Activated T-cell treated with anti-CD3 and anti-CD28 coated beads for 1 hour (primary cell): Measurements from ENCODE around the gene THSD7A.

Experiments used
- DNase-seq: peaks from one replicate; pipeline ENCODE4 v3.0.0-alpha.2; 2020; ENCODE audit warnings: low read depth

The THSD7A gene

GRCh38 chr7:11817111-11817740 is 14.8 kb downstream of the THSD7A start:
- DNase-seq: no peak

GRCh38 chr7:11811709-11812108 is 20.3 kb downstream of the THSD7A start:
- no peak for DNase-seq

- DNase-seq: no peak
Measured at GRCh38 chr7:11810043-11810625, 21.9 kb downstream of the THSD7A start.

GRCh38 chr7:11807000-11807399 is 25.0 kb downstream of the THSD7A start:
- no peak for DNase-seq

- DNase-seq: no peak
Measured at GRCh38 chr7:11804621-11805020, 27.4 kb downstream of the THSD7A start.

GRCh38 chr7:11795231-11795630 is 36.8 kb downstream of the THSD7A start:
- DNase-seq: no peak

- DNase-seq: no peak
Measured at GRCh38 chr7:11792166-11792565, 39.8 kb downstream of the THSD7A start.

GRCh38 chr7:11788568-11788967 is 43.4 kb downstream of the THSD7A start:
- DNase-seq: no peak

GRCh38 chr7:11787534-11787933 is 44.5 kb downstream of the THSD7A start:
- DNase-seq: no peak

- DNase-seq: no peak
Measured at GRCh38 chr7:11786186-11786585, 45.8 kb downstream of the THSD7A start.

GRCh38 chr7:11784769-11785536 is 47.0 kb downstream of the THSD7A start:
- no peak for DNase-seq

GRCh38 chr7:11779864-11780674 is 51.9 kb downstream of the THSD7A start:
- no peak for DNase-seq

- DNase-seq: no peak
Measured at GRCh38 chr7:11776039-11776438, 56.0 kb downstream of the THSD7A start.

GRCh38 chr7:11775401-11775800 is 56.6 kb downstream of the THSD7A start:
- DNase-seq: no peak

GRCh38 chr7:11768263-11768662 is 63.7 kb downstream of the THSD7A start:
- DNase-seq: no peak

GRCh38 chr7:11767148-11767547 is 64.8 kb downstream of the THSD7A start:
- DNase-seq: no peak

- no peak for DNase-seq
Measured at GRCh38 chr7:11760372-11760771, 71.6 kb downstream of the THSD7A start.

- DNase-seq: no peak
Measured at GRCh38 chr7:11758627-11759111, 73.3 kb downstream of the THSD7A start.

GRCh38 chr7:11757153-11757552 is 74.8 kb downstream of the THSD7A start:
- DNase-seq: no peak

- DNase-seq: no peak
Measured at GRCh38 chr7:11754933-11755332, 77.1 kb downstream of the THSD7A start.

GRCh38 chr7:11754123-11754522 is 77.9 kb downstream of the THSD7A start:
- no peak for DNase-seq

GRCh38 chr7:11753433-11753832 is 78.6 kb downstream of the THSD7A start:
- no peak for DNase-seq
